Measurements from ENCODE around the gene PAQR8. TPM values are rescaled to one million over a fixed set of nuclear protein-coding genes. Genes with fewer than 3 reads are reported as not detected.

PAQR8 gene
- total RNA-seq, 1 donor from 2014 or later = 5.8 TPM

GRCh38 chr6:52417675-52418111 lies 55.7 kb downstream of the PAQR8 start:
- H3K27me3 ChIP-seq = peaks cover 3% of the 10 kb centered on the region
- TF ChIP-seq, protein P1, sequence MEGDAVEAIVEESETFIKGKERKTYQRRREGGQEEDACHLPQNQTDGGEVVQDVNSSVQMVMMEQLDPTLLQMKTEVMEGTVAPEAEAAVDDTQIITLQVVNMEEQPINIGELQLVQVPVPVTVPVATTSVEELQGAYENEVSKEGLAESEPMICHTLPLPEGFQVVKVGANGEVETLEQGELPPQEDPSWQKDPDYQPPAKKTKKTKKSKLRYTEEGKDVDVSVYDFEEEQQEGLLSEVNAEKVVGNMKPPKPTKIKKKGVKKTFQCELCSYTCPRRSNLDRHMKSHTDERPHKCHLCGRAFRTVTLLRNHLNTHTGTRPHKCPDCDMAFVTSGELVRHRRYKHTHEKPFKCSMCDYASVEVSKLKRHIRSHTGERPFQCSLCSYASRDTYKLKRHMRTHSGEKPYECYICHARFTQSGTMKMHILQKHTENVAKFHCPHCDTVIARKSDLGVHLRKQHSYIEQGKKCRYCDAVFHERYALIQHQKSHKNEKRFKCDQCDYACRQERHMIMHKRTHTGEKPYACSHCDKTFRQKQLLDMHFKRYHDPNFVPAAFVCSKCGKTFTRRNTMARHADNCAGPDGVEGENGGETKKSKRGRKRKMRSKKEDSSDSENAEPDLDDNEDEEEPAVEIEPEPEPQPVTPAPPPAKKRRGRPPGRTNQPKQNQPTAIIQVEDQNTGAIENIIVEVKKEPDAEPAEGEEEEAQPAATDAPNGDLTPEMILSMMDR (IDR thresholded peaks at IDR 0.05) = no peak
- intact Hi-C loops (cut with DNase I) = loop anchor here (2.0 to 10.0 kb wide), 2 partner anchors 177 to 245 kb away; no protein-coding TSS in a partner anchor
- DNase-seq (no peak), ATAC-seq (no peak)
- no peak overlapping the region for H3K4me3 ChIP-seq
- H3K9me3 ChIP-seq = no peaks in the 10 kb centered on the region
- H3K36me3 ChIP-seq = no peaks in the 10 kb centered on the region
- H3K27ac ChIP-seq = no peak overlapping the region
- peaks cover 10% of the 10 kb centered on the region for H3K4me1 ChIP-seq

DNA sequence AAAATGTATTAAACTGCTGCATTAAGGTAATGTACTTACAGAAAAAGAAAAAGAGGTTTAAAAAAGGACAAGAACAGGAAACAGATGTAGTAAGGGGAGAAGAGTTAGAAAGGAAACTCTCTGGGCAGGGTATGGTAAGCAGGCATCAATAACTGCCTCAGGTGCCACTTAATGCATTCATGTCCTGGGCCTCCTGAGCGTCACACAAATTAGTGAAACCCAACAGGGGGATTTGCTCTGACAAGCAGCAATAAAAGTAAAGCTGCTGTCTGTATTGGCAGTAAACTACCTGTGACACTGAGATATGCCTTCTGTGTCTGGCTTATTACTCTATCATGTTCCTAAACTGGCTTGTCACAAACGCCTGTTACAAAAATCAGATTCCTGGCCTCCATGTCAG lies 56.7 kb downstream of the PAQR8 start:
- no peak for ATAC-seq
- no peak for DNase-seq
- H3K9me3 ChIP-seq = no peaks in the 10 kb centered on the region
- peaks cover 10% of the 10 kb centered on the region for H3K4me1 ChIP-seq
- TF ChIP-seq, protein P1 (IDR thresholded peaks at IDR 0.05) = no peak
- no peaks in the 10 kb centered on the region for H3K36me3 ChIP-seq
- no peak overlapping the region for H3K27ac ChIP-seq
- H3K27me3 ChIP-seq = peaks cover 3% of the 10 kb centered on the region
- intact Hi-C loops (cut with DNase I) = loop anchor here (10.0 kb wide), 1 partner anchor 176 kb away; no protein-coding TSS in a partner anchor
- no peak overlapping the region for H3K4me3 ChIP-seq

DNA sequence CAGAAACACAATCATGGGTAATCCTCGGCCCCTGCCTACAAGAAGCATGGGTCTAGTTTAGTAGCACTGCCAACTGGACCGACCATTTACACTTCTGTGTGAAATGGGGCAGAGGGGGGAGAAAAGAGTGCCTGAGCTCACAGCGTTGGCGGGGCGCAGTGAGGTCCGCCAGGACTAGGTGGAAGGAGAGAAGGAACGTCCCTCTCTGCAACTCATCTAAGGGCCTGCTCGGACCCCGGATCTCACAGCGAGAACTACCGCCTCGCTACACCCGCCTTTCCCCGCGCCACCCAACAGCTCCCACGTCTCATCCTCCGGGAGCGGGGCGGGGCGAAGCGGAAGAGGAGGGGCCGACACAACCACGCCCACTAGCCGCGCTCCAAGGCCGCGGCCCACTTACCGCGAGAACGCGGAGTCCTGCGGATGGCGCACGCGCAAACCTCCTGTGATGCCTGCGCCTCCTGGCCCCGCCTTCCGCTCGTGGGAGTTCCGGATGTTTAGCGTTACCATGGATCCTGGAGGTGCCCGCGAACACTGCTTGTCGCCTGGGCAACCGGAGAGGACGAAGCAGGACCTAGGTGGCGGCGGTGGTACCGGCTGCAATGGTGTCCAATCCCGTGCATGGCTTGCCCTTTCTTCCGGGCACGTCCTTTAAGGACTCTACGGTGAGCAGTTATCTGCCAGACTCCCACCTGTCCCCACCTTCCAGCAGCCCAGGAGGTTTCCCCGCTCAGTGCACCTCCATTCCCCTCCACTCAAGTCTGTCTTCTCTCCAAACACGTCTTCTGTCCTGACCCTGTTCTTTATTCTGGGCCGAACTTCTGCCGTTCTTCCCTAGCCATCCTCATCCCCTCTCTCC lies 58.1 kb downstream of the PAQR8 start, which contains the start of gene EFHC1:
EFHC1 (plus strand) TSS at position 534 of the 859 bp plus-strand sequence; CDS start at position 603, 69 bp downstream.
- Histone ChIP-seq H3K4me3 (peak within 1 kb of the TSS; percentile 81), H3K4me1 (peaks cover 10% of the 10 kb centered on the region), H3K36me3 (no peaks in the 10 kb centered on the region), H3K9me3 (no peaks in the 10 kb centered on the region), H3K27ac (peak within 1 kb of the TSS; percentile 90), H3K27me3 (no peaks in the 10 kb centered on the region)
- peak; percentile 99 for DNase-seq
- ATAC-seq = peak; percentile 99
- intact Hi-C loops (cut with DNase I) = loop anchor here (10.0 kb wide), 1 partner anchor 175 kb away; no protein-coding TSS in a partner anchor
- TF ChIP-seq, protein P1 (IDR thresholded peaks at IDR 0.05) = no peak

GRCh38 chr6:52420668-52421358 lies 58.9 kb downstream of the PAQR8 start:
- intact Hi-C loops (cut with DNase I) = no loop called here
- Histone ChIP-seq H3K27me3 (no peaks in the 10 kb centered on the region), H3K4me1 (peaks cover 10% of the 10 kb centered on the region), H3K36me3 (no peaks in the 10 kb centered on the region), H3K27ac (peak overlapping the region; percentile 90), H3K4me3 (peak overlapping the region; percentile 81), H3K9me3 (no peaks in the 10 kb centered on the region)
- no peak for DNase-seq
- TF ChIP-seq, protein P1 (IDR thresholded peaks at IDR 0.05) = no peak
- no peak for ATAC-seq

- H3K27ac ChIP-seq = no peak overlapping the region
- no peak for DNase-seq
- ATAC-seq = no peak
- no peak overlapping the region for H3K4me3 ChIP-seq
- intact Hi-C loops (cut with DNase I) = no loop called here
- no peaks in the 10 kb centered on the region for H3K36me3 ChIP-seq
- H3K4me1 ChIP-seq = peaks cover 4% of the 10 kb centered on the region
- TF ChIP-seq, protein P1 (IDR thresholded peaks at IDR 0.05) = no peak
- no peaks in the 10 kb centered on the region for H3K9me3 ChIP-seq
- H3K27me3 ChIP-seq = no peaks in the 10 kb centered on the region
Measured at GRCh38 chr6:52422156-52422555, 60.2 kb downstream of the PAQR8 start.

Measured in upper lobe of right lung (tissue), 1 donor.